ENCODE data around the gene SESN3. TPM values are rescaled to one million over a fixed set of nuclear protein-coding genes. Genes with fewer than 3 reads are reported as not detected.

The SESN3 gene
- total RNA-seq, 1 donor from 2014 or later = 87.2 TPM

GRCh38 chr11:95269036-95269819, 38.2 kb upstream of the SESN3 start:
- Mint-ChIP-seq H3K27me3 (no peaks in the 10 kb centered on the region), H3K27ac (no peak overlapping the region), H3K4me1 (peaks cover 18% of the 10 kb centered on the region), H3K36me3 (ENCODE audit: low read depth) (no peaks in the 10 kb centered on the region), H3K9me3 (no peaks in the 10 kb centered on the region), H3K4me3 (no peak overlapping the region)
- DNase-seq = no peak
- intact Hi-C loops (cut with micrococcal nuclease) = no loop called here
- ChIA-PET POLR2A (no interaction called here), CTCF (no interaction called here)
- ATAC-seq (ENCODE audit: low read depth) = no peak
- no peak for TF ChIP-seq CTCF (IDR thresholded peaks at IDR 0.05)

GRCh38 chr11:95268391-95268790, 37.4 kb upstream of the SESN3 start:
- Mint-ChIP-seq H3K9me3 (no peaks in the 10 kb centered on the region), H3K27me3 (no peaks in the 10 kb centered on the region), H3K27ac (no peak overlapping the region), H3K36me3 (ENCODE audit: low read depth) (no peaks in the 10 kb centered on the region), H3K4me3 (no peak overlapping the region), H3K4me1 (peaks cover 24% of the 10 kb centered on the region)
- intact Hi-C loops (cut with micrococcal nuclease) = no loop called here
- CTCF ChIA-PET = no interaction called here
- no peak for TF ChIP-seq CTCF (IDR thresholded peaks at IDR 0.05)
- POLR2A ChIA-PET = interaction anchor here (1.3 kb wide), 1 partner anchor 18 kb away, joined by 11 read pairs; no protein-coding TSS in a partner anchor
- ATAC-seq (ENCODE audit: low read depth) (no peak), DNase-seq (no peak)

GRCh38 chr11:95267601-95268213, 36.7 kb upstream of the SESN3 start:
- DNase-seq (no peak), ATAC-seq (ENCODE audit: low read depth) (no peak)
- Mint-ChIP-seq H3K4me1 (peaks cover 25% of the 10 kb centered on the region), H3K9me3 (no peaks in the 10 kb centered on the region), H3K4me3 (no peak overlapping the region), H3K27me3 (no peaks in the 10 kb centered on the region), H3K36me3 (ENCODE audit: low read depth) (no peaks in the 10 kb centered on the region), H3K27ac (no peak overlapping the region)
- TF ChIP-seq CTCF (IDR thresholded peaks at IDR 0.05) = no peak
- CTCF ChIA-PET = no interaction called here
- intact Hi-C loops (cut with micrococcal nuclease) = no loop called here
- POLR2A ChIA-PET = interaction anchor here (1.3 kb wide), 2 partner anchors 18 to 35 kb away, joined by 3 to 11 read pairs; no protein-coding TSS in a partner anchor

GRCh38 chr11:95266751-95267374, 35.9 kb upstream of the SESN3 start:
- Mint-ChIP-seq H3K4me3 (no peak overlapping the region), H3K36me3 (ENCODE audit: low read depth) (no peaks in the 10 kb centered on the region), H3K27ac (no peak overlapping the region), H3K9me3 (no peaks in the 10 kb centered on the region), H3K27me3 (no peaks in the 10 kb centered on the region), H3K4me1 (peaks cover 25% of the 10 kb centered on the region)
- intact Hi-C loops (cut with micrococcal nuclease) = no loop called here
- CTCF ChIA-PET = no interaction called here
- no peak for TF ChIP-seq CTCF (IDR thresholded peaks at IDR 0.05)
- POLR2A ChIA-PET = interaction anchor here (1.3 kb wide), 2 partner anchors 17 to 35 kb away, joined by 3 to 11 read pairs; no protein-coding TSS in a partner anchor
- ATAC-seq (ENCODE audit: low read depth) = no peak
- DNase-seq = no peak

GRCh38 chr11:95264881-95265280, 33.9 kb upstream of the SESN3 start:
- peaks cover 27% of the 10 kb centered on the region for H3K4me1 Mint-ChIP-seq
- ChIA-PET CTCF (interaction anchor here (1.5 kb wide), 1 partner anchor 441 kb away, joined by 3 read pairs; no protein-coding TSS in a partner anchor), POLR2A (interaction anchor here (0.6 to 1.4 kb wide), 3 partner anchors 8 to 19 kb away, joined by 3 to 4 read pairs (median 3); no protein-coding TSS in a partner anchor)
- no peaks in the 10 kb centered on the region for H3K36me3 Mint-ChIP-seq (ENCODE audit: low read depth)
- no peak overlapping the region for H3K4me3 Mint-ChIP-seq
- DNase-seq = no peak
- intact Hi-C loops (cut with micrococcal nuclease) = no loop called here
- H3K9me3 Mint-ChIP-seq = no peaks in the 10 kb centered on the region
- ATAC-seq (ENCODE audit: low read depth) = no peak
- no peak for TF ChIP-seq CTCF (IDR thresholded peaks at IDR 0.05)
- H3K27me3 Mint-ChIP-seq = no peaks in the 10 kb centered on the region
- H3K27ac Mint-ChIP-seq = no peak overlapping the region

Measured in activated B cell treated with CpG ODN at 0.5 μM for 24 hours (primary cell).